Liver (tissue), 3 donors: Measurements from ENCODE around the gene CFAP300.

ENCODE experiments used
- ATF3 ChIP-seq: IDR thresholded peaks from 2 replicates; pipeline ENCODE4 v1.6.1; 2016; ENCODE audit warnings: antibody characterized with exemption
- CTCF ChIP-seq: fragments of 150-350 bp; IDR thresholded peaks from 2 replicates; pipeline ENCODE4 v1.5.1; 2017; ENCODE audit warnings: improper control_type of control experiment, low read depth, low read length; ENCODE audit not compliant: missing input control
- EGR1 ChIP-seq, 2 donors: IDR thresholded peaks; 2 replicates each; pipeline ENCODE4 v1.6.1; 2016 to 2018; ENCODE audit warnings: antibody characterized with exemption in 2 of 2, low read depth in 2 of 2
- MAX ChIP-seq: IDR thresholded peaks from 2 replicates; pipeline ENCODE4 v1.6.1; 2016; ENCODE audit warnings: antibody characterized with exemption
- RXRA ChIP-seq, 2 donors: IDR thresholded peaks; 2 replicates each; pipeline ENCODE4 v1.6.1; 2017 to 2018; ENCODE audit warnings: antibody characterized with exemption in 2 of 2, mild to moderate bottlenecking in 1 of 2
- SP1 ChIP-seq: IDR thresholded peaks from 2 replicates; pipeline ENCODE4 v1.6.1; 2018; ENCODE audit warnings: antibody characterized with exemption, mild to moderate bottlenecking
- TAF1 ChIP-seq: conservative IDR thresholded peaks from 2 replicates; pipeline ENCODE4 v1.6.1; 2016; ENCODE audit warnings: antibody characterized with exemption, mild to moderate bottlenecking
- YY1 ChIP-seq: IDR thresholded peaks from 2 replicates; pipeline ENCODE4 v1.6.1; 2016; ENCODE audit warnings: antibody characterized with exemption, mild to moderate bottlenecking
- donor health status: healthy.
- donor health status: healthy.

GRCh38 chr11:102108734-102109440 lies 61.6 kb downstream of the CFAP300 start:
- no peak for TF ChIP-seq SP1
- no peak for TF ChIP-seq CTCF
- TF ChIP-seq MAX: no peak
- TF ChIP-seq YY1: no peak
- no peak for TF ChIP-seq EGR1 (IDR thresholded peaks at IDR 0.05; ENCODE audit: low read depth in 2 of 2)
- no peak for TF ChIP-seq TAF1
- no peak for TF ChIP-seq ATF3
- no peak for TF ChIP-seq RXRA (IDR thresholded peaks at IDR 0.05)
